22Rv1 (cell line): ENCODE data around the gene ABLIM3.

ENCODE experiments used
- CTCF ChIP-seq: fragments of 450-650 bp; IDR thresholded peaks from 2 replicates; pipeline ENCODE4 v1.5.1; 2017; ENCODE audit warnings: mild to moderate bottlenecking
- ZFX ChIP-seq: fragments of 450-650 bp; IDR thresholded peaks from 2 replicates; pipeline ENCODE4 v1.6.1; 2017; ENCODE audit warnings: antibody characterized with exemption, borderline replicate concordance

GRCh38 chr5:149108651-149109280 lies 32.5 kb upstream of the ABLIM3 start:
- TF ChIP-seq CTCF = no peak
- TF ChIP-seq ZFX = no peak
